Esophagus squamous epithelium (tissue), 4 donors: Measurements from ENCODE around the gene LCAT.

ENCODE experiments used
- POLR2A ChIP-seq, 4 donors: fragments of 450-650 bp; IDR thresholded peaks; one replicate each; pipeline ENCODE4 v1.6.1; 2017; ENCODE audit warnings: antibody characterized with exemption in 4 of 4, mild to moderate bottlenecking in 4 of 4, moderate library complexity in 3 of 4
- TF ChIP-seq, protein P1 (sequence below), 6 experiments: fragments of 450-650 bp in 4 of 6; fragments of 200-600 bp in 2 of 6; sonication (generic) in 2 of 6; IDR thresholded peaks; one replicate each; pipeline ENCODE4 v1.5.1; 2016 to 2019; ENCODE audit warnings: antibody characterized with exemption in 6 of 6, mild to moderate bottlenecking in 4 of 6, moderate library complexity in 4 of 6

DNA sequence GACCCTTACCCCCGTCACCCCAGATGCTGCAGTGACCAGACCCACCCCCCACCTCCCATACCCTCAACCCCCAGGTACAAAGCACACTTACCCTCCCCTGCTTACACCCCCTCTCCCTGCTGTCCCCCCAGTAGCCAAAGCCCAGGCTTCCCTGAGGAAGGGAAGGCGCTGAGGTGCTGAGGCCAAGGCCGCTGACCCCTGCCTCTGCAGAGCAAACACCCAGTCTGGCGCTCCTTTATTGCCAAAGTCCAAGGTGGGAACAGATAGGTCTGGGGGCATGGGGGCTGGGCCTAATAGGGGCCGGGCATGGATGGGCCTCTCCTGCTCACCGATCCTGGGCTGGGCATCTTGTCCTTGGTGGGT lies 683 bp downstream of the LCAT start:
- no peak for TF ChIP-seq POLR2A (IDR thresholded peaks at IDR 0.05)
- TF ChIP-seq, protein P1, sequence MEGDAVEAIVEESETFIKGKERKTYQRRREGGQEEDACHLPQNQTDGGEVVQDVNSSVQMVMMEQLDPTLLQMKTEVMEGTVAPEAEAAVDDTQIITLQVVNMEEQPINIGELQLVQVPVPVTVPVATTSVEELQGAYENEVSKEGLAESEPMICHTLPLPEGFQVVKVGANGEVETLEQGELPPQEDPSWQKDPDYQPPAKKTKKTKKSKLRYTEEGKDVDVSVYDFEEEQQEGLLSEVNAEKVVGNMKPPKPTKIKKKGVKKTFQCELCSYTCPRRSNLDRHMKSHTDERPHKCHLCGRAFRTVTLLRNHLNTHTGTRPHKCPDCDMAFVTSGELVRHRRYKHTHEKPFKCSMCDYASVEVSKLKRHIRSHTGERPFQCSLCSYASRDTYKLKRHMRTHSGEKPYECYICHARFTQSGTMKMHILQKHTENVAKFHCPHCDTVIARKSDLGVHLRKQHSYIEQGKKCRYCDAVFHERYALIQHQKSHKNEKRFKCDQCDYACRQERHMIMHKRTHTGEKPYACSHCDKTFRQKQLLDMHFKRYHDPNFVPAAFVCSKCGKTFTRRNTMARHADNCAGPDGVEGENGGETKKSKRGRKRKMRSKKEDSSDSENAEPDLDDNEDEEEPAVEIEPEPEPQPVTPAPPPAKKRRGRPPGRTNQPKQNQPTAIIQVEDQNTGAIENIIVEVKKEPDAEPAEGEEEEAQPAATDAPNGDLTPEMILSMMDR (IDR thresholded peaks at IDR 0.05), result no peak
